Endodermal cell (in vitro differentiated cells): Measurements from ENCODE around the gene PHLDB2. TPM values are rescaled to one million over a fixed set of nuclear protein-coding genes. Genes with fewer than 3 reads are reported as not detected.

ENCODE experiments used
- DNase-seq: peaks from one replicate; pipeline ENCODE4 v3.0.0-alpha.2; 2017
- H3K27ac ChIP-seq: 2 replicates; pipeline ENCODE4 v1.5.1; 2013; ENCODE audit warnings: mild to moderate bottlenecking, low read depth, low read length, moderate library complexity
- H3K27me3 ChIP-seq: 2 replicates; pipeline ENCODE4 v1.6.1; 2013; ENCODE audit warnings: mild to moderate bottlenecking, low read length, moderate library complexity; ENCODE audit not compliant: insufficient read depth, control insufficient read depth, poor library complexity, severe bottlenecking
- H3K36me3 ChIP-seq: 2 replicates; pipeline ENCODE4 v1.7.0; 2013; ENCODE audit warnings: mild to moderate bottlenecking, low read length, moderate library complexity; ENCODE audit not compliant: control insufficient read depth, insufficient read depth
- H3K4me1 ChIP-seq: one replicate; pipeline ENCODE4 v1.7.0; 2013; ENCODE audit warnings: low read length; ENCODE audit not compliant: control insufficient read depth, insufficient read depth
- H3K4me3 ChIP-seq: 2 replicates; pipeline ENCODE4 v1.5.1; 2013; ENCODE audit warnings: mild to moderate bottlenecking, low read length, moderate library complexity
- H3K9ac ChIP-seq: 2 replicates; pipeline ENCODE4 v1.6.1; 2013; ENCODE audit warnings: mild to moderate bottlenecking, low read length, moderate library complexity; ENCODE audit not compliant: poor library complexity, severe bottlenecking; ENCODE audit errors: extremely low read depth
- H3K9me3 ChIP-seq: 2 replicates; pipeline ENCODE4 v1.6.1; 2013; ENCODE audit warnings: mild to moderate bottlenecking, low read length, moderate library complexity; ENCODE audit not compliant: control insufficient read depth
- H3K27ac Mint-ChIP-seq: 2 replicates; pipeline ENCODE4 v1.8.0; 2020; ENCODE audit warnings: mixed read lengths
- H3K27me3 Mint-ChIP-seq: 2 replicates; pipeline ENCODE4 v1.8.0; 2021; ENCODE audit warnings: mild to moderate bottlenecking, mixed read lengths; ENCODE audit not compliant: insufficient read depth
- H3K36me3 Mint-ChIP-seq: 2 replicates; pipeline ENCODE4 v1.8.0; 2020; ENCODE audit warnings: low read depth, mixed read lengths
- H3K4me1 Mint-ChIP-seq: 2 replicates; pipeline ENCODE4 v1.8.0; 2020; ENCODE audit warnings: mixed read lengths
- H3K4me3 Mint-ChIP-seq: 2 replicates; pipeline ENCODE4 v1.8.0; 2020; ENCODE audit warnings: mild to moderate bottlenecking, moderate library complexity, mixed read lengths
- H3K9me3 Mint-ChIP-seq: 2 replicates; pipeline ENCODE4 v1.8.0; 2020; ENCODE audit warnings: mild to moderate bottlenecking, mixed read lengths
- WGBS, 2 experiments: methylation state at CpG; one replicate each; pipeline versions ENCODE4 v1.1.5 to v1.1.7; 2013; ENCODE audit warnings: missing lambda C conversion rate in 2 of 2, mixed read lengths in 1 of 2; ENCODE audit not compliant: insufficient coverage in 1 of 2, insufficient read length in 1 of 2; 5-methylcytosine and 5-hydroxymethylcytosine counted together
- total RNA-seq, 2 donors: library from RNA; stranded (reverse); fragmentation: NEBNext Ultra II Directional in 1 of 2; extraction: Animal tissue kit (Norgen Biotek cat#: 25700) in 1 of 2; gene quantifications; 2 replicates in 1 of 2; 3 replicates in 1 of 2; pipeline ENCODE4 v1.2.1, GENCODE V29; 2021
- TF ChIP-seq, protein P1 (sequence below): fragments of 200-600 bp; sonication (generic); conservative IDR thresholded peaks from 2 replicates; pipeline ENCODE4 v1.5.0; 2021; ENCODE audit warnings: antibody characterized with exemption, mild to moderate bottlenecking

Gene PHLDB2
- total RNA-seq, 2 donors from 2014 or later, result 59.5 to 67.4 TPM

- H3K4me3 ChIP-seq, result no peak overlapping the region
- no peak for DNase-seq
- H3K4me1 ChIP-seq, result no peaks in the 10 kb centered on the region
- peaks cover 57% of the 10 kb centered on the region for H3K36me3 ChIP-seq
- WGBS, 2 experiments, result 90 to 100% methylated on average over 1 to 2 of the region's 2 CpGs
- Mint-ChIP-seq H3K9me3 (peaks cover 5% of the 10 kb centered on the region), H3K36me3 (peaks cover 34% of the 10 kb centered on the region), H3K27ac (no peak overlapping the region), H3K4me1 (peaks cover 10% of the 10 kb centered on the region), H3K27me3 (no peaks in the 10 kb centered on the region), H3K4me3 (no peak overlapping the region)
- H3K27ac ChIP-seq, result no peak overlapping the region
- H3K27me3 ChIP-seq, result no peaks in the 10 kb centered on the region
- TF ChIP-seq, protein P1, sequence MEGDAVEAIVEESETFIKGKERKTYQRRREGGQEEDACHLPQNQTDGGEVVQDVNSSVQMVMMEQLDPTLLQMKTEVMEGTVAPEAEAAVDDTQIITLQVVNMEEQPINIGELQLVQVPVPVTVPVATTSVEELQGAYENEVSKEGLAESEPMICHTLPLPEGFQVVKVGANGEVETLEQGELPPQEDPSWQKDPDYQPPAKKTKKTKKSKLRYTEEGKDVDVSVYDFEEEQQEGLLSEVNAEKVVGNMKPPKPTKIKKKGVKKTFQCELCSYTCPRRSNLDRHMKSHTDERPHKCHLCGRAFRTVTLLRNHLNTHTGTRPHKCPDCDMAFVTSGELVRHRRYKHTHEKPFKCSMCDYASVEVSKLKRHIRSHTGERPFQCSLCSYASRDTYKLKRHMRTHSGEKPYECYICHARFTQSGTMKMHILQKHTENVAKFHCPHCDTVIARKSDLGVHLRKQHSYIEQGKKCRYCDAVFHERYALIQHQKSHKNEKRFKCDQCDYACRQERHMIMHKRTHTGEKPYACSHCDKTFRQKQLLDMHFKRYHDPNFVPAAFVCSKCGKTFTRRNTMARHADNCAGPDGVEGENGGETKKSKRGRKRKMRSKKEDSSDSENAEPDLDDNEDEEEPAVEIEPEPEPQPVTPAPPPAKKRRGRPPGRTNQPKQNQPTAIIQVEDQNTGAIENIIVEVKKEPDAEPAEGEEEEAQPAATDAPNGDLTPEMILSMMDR, result no peak
- H3K9ac ChIP-seq, result no peak overlapping the region
- H3K9me3 ChIP-seq, result peaks cover 5% of the 10 kb centered on the region
Observed at GRCh38 chr3:111885578-111885977, 26.5 kb downstream of the PHLDB2 start.

DNA sequence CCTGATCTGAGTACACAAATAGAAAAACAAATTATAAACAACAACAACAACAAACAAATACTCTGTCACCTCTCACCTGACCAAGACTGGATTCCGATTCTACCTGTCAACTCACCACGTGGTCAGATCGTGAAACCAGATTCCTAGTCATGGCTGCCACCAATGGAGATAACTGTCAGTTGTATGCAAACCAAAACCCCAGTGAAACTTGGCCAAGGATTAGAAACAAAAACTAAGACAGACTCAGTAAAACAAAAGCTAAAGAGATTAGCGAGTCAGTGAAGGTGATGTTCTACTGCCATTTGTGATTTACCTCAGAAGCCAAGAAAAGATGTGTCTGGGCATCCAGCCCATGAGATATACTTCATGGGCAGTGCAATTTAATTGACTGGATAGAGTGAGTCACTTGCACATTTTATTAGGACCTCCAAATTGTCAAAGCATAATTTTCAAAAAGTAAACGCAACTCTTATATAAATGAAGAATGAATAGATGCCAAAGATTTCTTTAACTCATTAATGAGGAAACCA lies 31.1 kb downstream of the PHLDB2 start:
- Histone ChIP-seq H3K4me3 (no peak overlapping the region), H3K27me3 (no peaks in the 10 kb centered on the region), H3K9me3 (no peaks in the 10 kb centered on the region), H3K36me3 (peaks cover 51% of the 10 kb centered on the region), H3K27ac (no peak overlapping the region), H3K9ac (no peak overlapping the region), H3K4me1 (no peaks in the 10 kb centered on the region)
- Mint-ChIP-seq H3K4me3 (no peak overlapping the region), H3K27ac (peak overlapping the region; percentile 7), H3K27me3 (no peaks in the 10 kb centered on the region), H3K9me3 (peaks cover 5% of the 10 kb centered on the region), H3K36me3 (peaks cover 22% of the 10 kb centered on the region), H3K4me1 (peaks cover 3% of the 10 kb centered on the region)
- TF ChIP-seq, protein P1, result no peak
- no peak for DNase-seq
- 91 to 95% methylated on average over 4 to 5 of the region's 5 CpGs for WGBS, 2 experiments

DNA sequence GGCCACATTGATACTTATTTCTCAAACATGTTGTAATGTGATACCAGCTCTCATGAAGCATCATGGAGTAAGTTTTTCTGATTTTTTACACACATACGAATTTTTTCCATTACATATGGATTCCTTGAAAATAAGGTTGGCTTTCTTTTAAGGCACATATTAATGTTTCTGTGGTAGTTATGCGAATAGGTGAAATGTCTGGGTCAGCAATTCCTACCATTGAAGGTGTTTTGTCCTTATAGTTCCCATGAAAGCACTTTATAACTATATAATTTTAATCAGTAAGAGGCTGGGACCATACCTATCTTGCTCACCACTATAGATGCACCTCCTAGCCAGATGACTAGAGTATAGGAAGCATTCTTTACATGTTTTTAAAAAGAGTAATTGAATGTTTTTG lies 33.0 kb downstream of the PHLDB2 start:
- Histone ChIP-seq H3K9ac (no peak overlapping the region), H3K27me3 (no peaks in the 10 kb centered on the region), H3K27ac (no peak overlapping the region), H3K36me3 (peaks cover 31% of the 10 kb centered on the region), H3K4me3 (no peak overlapping the region), H3K9me3 (no peaks in the 10 kb centered on the region), H3K4me1 (no peaks in the 10 kb centered on the region)
- Mint-ChIP-seq H3K4me3 (no peak overlapping the region), H3K9me3 (peaks cover 5% of the 10 kb centered on the region), H3K27me3 (no peaks in the 10 kb centered on the region), H3K27ac (no peak overlapping the region), H3K36me3 (peaks cover 14% of the 10 kb centered on the region), H3K4me1 (peaks cover 3% of the 10 kb centered on the region)
- 90% methylated on average over 2 of the region's 2 CpGs; no CpG with 5 or more reads in 1 of the 2 experiments for WGBS, 2 experiments
- TF ChIP-seq, protein P1, result no peak
- DNase-seq, result no peak
